ENCODE results near the gene ALLC.
A peak's percentile ranks its signal among the peaks of the same experiment; 100 is the strongest.

The ALLC gene

GRCh38 chr2:3622967-3623366 lies 35.0 kb upstream of the ALLC start:
- no peak for TF ChIP-seq CTCF (IDR thresholded peaks at IDR 0.05; ENCODE audit: low read depth, low read length)

GRCh38 chr2:3624059-3624794 lies 33.8 kb upstream of the ALLC start:
- H3K4me3 ChIP-seq (ENCODE audit: low read depth, low read length) = no peak overlapping the region
- TF ChIP-seq CTCF (IDR thresholded peaks at IDR 0.05; ENCODE audit: low read depth, low read length) = no peak

More at GRCh38 chr2:3622967-3623366, 35.0 kb upstream of the ALLC start:
- H3K4me3 ChIP-seq (ENCODE audit: low read depth, low read length) = no peak overlapping the region

- no peak overlapping the region for H3K4me3 ChIP-seq (ENCODE audit: low read depth, low read length)
- no peak for TF ChIP-seq CTCF (IDR thresholded peaks at IDR 0.05; ENCODE audit: low read depth, low read length)
These were observed 32.8 kb upstream of the ALLC start for GRCh38 chr2:3625186-3625585.

- no peak for TF ChIP-seq CTCF (IDR thresholded peaks at IDR 0.05; ENCODE audit: low read depth, low read length)
- H3K4me3 ChIP-seq (ENCODE audit: low read depth, low read length) = no peak overlapping the region
These were observed 31.7 kb upstream of the ALLC start for GRCh38 chr2:3626118-3626811.

GRCh38 chr2:3626812-3627499 lies 31.0 kb upstream of the ALLC start:
- TF ChIP-seq CTCF (IDR thresholded peaks at IDR 0.05; ENCODE audit: low read depth, low read length) = 0 out of 2 replicates have a peak, but pooled peaks have one; percentile 20
- H3K4me3 ChIP-seq (ENCODE audit: low read depth, low read length) = no peak overlapping the region

- no peak for TF ChIP-seq CTCF (IDR thresholded peaks at IDR 0.05; ENCODE audit: low read depth, low read length)
- H3K4me3 ChIP-seq (ENCODE audit: low read depth, low read length) = no peak overlapping the region
These were observed 30.4 kb upstream of the ALLC start for GRCh38 chr2:3627500-3628100.

Data from WI38 (cell line).